ENCODE data around the gene TRPV4.

The TRPV4 gene

GRCh38 chr12:109739747-109740693 lies 93.2 kb downstream of the TRPV4 start:
- no peak for DNase-seq

GRCh38 chr12:109738878-109739665 lies 94.1 kb downstream of the TRPV4 start:
- DNase-seq: no peak

- DNase-seq: no peak
These were observed 95.0 kb downstream of the TRPV4 start for GRCh38 chr12:109738209-109738608.

GRCh38 chr12:109737631-109738030 lies 95.6 kb downstream of the TRPV4 start:
- DNase-seq: no peak

- peak in 1 of 5 experiments; percentile 1 for DNase-seq
These were observed 96.1 kb downstream of the TRPV4 start for GRCh38 chr12:109737126-109737525.

- peak in 3 of 5 experiments; percentile 3 to 51 (median 7) for DNase-seq
These were observed 96.6 kb downstream of the TRPV4 start for GRCh38 chr12:109736552-109737108.

- peak in 1 of 5 experiments; percentile 5 for DNase-seq
These were observed 97.2 kb downstream of the TRPV4 start for GRCh38 chr12:109735825-109736551.

- DNase-seq: no peak
These were observed 98.1 kb downstream of the TRPV4 start for GRCh38 chr12:109735051-109735521.

GRCh38 chr12:109734219-109735000 lies 98.8 kb downstream of the TRPV4 start:
- no peak for DNase-seq
